GM18870 (cell line): ENCODE measurements around the gene ZNF451.
"Not testable (repeated sequence)": the region's sequence is repeated elsewhere in the genome, so short reads cannot be mapped to it uniquely, and the experiment has no call there.

Source experiments
- ATAC-seq: cut with Tn5 transposase; IDR thresholded peaks from one replicate; pipeline ENCODE4 v1.9.1; 2021; ENCODE audit warnings: moderate library complexity; ENCODE audit not compliant: unreplicated experiment

ZNF451 gene

DNA sequence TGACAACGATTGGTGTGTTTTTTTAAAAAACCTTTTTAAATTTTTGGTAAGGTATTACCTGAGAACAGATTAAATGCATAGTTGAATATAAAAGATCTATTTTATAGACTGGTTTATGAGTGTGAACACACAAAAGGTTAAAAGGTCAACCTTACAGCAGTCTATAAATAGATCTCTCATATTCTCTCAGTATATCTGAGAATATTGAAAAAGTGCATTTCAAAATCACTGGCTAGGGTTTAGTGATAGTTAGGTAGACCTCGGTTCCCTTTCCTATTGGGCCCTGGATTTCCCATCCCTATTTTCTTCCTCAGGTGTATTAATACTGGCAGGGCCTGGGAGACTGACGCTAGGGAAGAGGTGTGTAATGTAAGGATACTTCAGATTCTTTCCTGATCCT lies 723 bp upstream of the ZNF451 start:
- no peak for ATAC-seq

DNA sequence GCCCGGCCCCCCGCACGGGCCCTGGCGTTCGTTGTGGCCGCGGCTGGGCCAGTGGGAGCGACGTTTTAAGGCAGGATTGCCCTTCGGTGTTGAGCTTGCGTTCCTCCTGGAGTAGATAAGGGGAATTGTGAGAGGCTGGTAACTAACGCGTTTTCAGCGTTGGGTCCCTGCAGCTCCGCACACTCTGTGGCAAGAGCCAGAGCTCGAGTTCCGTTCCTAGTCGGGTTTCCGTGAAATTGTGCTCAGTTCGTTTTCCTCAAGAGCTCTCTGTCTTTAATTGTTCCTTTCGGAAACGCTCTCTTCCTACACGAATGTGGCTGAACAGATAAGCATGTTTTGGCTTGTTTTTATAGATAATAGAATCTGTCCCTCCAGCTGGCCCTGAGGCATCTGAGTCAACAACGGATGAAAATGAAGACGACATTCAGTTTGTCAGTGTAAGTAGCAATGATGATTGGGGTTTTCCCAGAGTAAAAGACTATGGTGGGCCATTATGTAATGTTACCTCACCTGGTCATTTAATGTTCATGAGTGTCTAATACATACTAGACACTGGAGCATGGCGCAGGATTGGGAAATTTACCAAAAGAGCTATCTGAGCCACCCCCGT lies 575 bp downstream of the ZNF451 start:
- ATAC-seq: peak; percentile 6

DNA sequence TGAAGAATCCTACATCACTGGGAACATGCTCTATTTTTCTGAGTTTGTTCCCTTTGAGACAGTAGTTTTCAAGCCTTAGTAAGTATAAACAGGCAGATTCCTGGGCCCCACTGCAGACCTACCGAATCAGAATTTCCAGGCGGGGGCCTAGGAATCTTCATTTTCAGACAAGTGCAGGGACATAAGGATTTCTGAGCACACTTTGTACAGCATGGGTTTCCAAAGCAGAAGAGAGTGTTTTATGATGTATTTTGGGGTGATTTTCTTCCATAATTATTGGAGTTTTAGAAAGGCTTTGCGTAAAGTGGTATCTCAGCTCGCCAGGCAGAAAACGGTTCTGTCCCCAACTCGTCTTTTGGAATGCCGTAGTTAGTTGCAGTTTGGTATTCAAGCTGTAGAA lies 1.4 kb downstream of the ZNF451 start:
- ATAC-seq: not testable (repeated sequence)

DNA sequence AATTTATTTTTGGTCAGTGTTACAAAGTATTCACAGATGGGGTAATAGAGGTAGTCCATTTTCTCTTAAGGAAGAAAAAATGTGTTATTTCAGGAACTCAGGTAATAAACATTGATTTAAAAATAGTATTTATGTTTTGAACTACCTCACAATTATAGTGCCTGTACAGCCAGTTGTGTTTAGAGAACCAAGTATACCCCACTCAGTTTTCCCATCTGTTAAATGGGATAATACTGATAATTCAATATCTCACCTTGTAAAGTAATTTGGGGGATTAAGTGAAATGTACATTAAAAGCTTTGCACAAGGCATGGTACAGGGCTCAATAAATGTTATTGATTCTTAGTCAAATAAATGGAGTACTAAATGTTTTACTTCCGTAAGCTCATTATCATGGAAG lies 4.7 kb downstream of the ZNF451 start:
- no peak for ATAC-seq

DNA sequence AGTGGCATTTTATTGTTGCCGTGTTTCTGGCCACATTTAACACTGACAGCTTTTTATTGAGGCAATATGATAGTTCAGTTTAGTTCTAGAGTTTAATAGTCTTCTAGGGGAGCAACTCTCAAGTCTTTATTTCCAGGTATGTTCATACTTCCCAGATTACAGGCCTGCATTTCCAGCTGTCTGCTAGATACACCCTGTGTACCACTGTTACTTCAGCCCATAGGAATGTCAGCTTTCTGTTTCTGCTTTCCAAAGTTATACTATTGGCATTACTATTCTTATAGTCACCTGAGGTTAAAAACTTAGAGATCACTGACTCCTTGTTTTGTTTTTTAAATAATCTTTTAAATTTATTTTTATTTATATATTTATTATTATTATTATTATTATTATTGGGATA lies 7.6 kb downstream of the ZNF451 start:
- ATAC-seq: no peak

DNA sequence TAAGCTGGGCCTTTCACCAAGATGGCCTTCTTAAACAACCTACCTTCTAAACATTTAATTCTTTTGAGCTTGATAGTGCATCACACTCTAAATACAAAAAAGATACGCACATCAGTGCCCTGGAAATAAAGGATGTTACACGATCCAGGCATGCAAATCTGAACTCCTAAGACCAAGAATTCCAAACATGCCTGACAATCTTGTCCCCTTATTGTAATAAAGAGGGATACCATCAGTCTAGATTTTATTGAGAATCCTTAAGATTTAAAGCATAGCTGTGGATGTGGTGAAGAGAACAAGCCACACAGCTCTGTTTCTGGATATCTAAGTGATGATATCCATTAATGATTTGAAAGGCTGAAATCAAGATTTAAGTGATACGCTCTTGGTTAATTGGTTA lies 13.0 kb downstream of the ZNF451 start:
- no peak for ATAC-seq

DNA sequence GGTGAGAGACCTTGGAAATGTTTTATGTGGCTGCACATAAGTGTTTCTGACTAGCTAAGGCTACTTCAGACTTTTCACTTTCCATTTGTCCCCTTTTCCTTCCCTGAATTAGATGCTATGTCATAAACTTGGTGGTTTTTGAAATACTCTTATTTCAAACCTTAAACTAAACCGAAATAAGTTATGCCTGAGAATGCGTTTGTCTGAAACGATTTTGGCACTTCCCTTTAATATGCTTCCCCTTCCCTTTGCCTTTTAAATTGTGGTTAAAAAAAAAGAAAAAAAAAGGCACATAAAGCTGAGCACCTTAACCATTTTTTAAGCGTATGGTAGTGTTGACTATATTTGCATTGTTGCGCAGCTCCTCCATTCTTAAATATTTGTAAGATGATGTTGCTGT lies 14.3 kb downstream of the ZNF451 start:
- ATAC-seq: no peak

DNA sequence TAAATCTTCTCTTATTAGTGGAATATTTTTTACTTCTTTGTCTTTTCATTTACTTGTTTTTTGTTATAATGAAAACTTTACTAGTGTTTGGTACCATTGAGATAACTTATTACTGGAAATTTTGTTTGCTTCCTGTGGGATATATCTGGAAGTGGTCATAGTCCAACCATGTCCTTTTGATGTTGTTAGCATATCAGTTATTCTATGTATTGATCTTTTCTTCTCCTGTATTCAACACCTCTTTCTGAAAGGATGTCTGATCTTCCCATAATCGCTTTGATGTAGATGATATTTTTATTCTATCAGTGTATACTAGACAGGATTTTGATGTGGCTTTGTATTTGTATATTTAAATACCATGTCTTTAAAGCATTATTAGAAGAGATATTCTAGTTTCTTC lies 17.0 kb downstream of the ZNF451 start:
- no peak for ATAC-seq

DNA sequence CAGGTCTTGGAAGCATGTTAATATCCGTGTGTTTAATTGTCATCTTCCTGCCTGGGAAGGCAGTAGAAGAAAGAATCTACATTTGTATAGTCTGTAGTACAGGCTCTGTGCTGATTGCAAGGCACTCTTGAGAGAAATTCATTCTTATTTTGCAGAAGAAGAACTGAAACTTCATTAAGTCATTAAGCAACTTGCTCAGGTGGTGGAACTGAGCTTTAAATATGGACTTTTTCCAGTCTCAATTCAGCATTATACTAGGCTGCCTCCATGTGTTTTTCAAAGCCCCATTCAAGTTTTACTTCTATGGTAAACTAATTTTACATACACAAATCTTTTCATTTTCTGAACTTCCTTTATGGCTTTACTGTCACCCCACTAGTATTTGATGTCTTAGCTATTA lies 18.7 kb downstream of the ZNF451 start:
- peak; percentile 84 for ATAC-seq

DNA sequence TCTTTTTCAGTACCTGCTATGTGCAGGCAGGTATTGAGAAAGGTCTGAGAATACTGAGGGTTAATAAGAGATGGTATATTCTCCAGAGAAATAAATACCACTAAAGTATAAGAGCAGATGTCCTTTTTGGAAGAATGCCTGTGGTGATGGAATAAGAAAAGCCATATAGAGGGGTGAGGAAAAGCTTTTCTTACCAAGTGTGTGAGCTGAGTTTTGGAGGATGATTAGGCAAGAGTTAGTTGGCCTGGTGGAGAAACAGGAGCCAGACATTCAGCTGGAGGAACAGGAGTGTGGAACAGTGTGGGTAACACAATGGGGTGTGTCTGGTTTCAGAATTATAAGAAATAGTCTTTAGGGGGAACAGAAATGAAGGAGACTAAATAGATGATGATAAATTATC lies 19.9 kb downstream of the ZNF451 start:
- no peak for ATAC-seq

DNA sequence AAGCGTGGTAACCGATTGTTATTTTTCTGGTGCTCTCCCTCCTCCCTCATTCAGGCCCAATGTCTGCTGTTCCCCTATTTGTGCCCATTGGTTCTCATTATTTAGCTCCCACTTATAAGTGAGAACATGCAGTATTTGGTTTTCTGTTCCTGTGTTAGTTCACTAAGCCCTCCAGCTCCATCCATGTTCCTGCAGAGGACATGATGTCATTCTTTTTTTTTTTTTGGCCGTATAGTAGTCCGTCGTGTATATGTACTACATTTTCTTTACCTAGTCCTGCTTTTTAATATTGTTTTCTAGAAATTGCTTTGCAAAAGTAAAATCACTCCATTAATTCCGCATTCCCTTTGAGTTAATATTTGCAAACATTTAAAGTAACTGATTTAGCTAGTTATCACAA lies 23.1 kb downstream of the ZNF451 start:
- ATAC-seq: no peak

DNA sequence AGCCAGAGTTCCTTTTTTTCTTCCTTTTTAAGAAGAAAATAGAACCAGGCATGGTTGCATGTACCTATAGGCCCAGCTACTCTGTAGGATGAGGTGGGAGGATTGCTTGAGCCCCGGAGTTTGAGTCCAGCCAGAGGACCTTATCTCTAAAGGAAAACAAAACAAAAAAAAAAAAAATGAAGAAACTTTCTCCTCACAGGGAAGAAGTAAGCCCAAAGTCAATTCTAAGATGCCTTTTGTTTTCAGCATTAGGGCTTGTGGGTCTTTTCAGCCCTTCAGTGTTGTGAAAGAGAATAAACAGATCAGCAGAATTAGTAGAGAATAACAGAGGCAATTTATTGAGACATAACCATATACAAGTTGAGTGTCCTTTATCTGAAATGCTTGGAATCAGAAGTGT lies 26.8 kb downstream of the ZNF451 start:
- no peak for ATAC-seq

DNA sequence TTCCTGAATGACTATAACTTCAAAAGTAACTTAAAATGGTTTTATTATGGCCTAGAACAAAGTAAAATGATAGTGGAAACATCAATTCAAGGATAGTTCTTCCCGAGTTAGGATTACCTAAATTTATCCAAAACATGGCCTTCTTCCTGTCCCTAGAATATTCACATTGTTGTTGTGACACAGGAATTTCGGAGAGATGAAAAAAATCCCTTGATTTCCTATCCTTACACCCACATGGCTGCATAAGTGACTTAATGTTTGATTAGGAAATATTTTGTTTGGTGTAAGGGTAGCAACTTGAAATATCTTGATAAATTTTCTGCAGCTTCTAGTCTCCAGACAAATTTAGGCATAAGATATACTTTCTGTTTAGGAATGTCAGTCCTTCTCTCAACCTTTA lies 27.8 kb downstream of the ZNF451 start:
- no peak for ATAC-seq

DNA sequence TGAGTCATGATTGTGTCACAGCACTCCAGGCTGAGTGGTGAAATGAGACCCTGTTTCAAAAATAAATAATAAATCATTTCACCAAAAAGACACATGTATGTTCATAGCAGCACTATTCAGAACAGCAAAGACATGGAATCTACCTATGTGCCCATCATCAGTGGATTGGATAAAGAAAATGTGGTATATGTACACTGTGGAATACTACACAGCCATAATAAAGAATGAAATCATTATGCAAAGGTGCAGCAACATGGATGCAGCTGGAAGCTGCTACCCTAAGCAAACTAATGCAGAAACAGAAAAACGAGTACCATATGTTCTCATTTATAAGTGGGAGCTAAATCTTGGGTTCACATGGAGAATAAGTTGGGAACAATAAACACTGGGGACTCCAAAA lies 33.1 kb downstream of the ZNF451 start:
- no peak for ATAC-seq

DNA sequence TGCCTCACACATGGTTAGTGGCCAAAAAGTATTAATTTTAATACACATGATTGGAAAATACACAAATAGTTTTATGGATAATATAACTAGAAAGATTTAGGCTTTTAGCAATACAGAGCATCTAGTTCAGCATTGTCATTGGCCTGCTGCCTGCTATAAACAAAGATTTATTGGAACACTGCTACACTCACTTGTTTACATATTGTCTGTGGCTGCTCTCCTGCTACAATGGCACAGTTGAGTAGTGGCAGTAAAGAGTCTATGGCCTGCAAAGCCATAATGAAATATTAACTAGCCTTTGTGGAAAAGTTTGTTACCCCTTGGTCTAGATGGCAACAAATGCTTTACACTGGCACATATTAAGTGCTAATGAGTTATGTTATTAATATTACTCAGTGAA lies 37.8 kb downstream of the ZNF451 start:
- ATAC-seq: no peak

DNA sequence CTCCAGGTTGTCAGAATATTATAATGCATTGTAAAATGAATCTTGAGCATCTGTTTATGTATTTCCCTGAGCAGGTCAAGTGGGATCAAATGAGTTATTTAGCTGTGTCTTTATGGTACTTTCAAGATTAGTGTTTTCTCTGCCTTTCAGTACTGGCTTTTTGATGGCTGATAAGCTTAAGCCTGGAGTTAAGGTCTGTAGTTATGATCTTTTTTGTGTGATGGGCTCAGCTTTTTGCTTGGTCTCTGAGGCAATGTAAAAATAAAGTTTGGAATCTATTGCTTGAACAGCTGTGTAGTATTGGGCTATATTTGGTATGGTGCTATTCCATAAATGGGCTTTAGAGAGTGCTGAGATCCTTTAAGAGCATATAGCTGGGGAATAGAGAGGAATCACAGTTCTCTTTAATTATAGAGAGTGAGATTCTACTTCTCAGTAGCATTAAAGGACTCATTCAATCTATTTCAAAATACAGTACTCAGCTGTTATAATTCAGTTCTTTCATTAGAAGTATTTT lies 40.7 kb downstream of the ZNF451 start:
- no peak for ATAC-seq

DNA sequence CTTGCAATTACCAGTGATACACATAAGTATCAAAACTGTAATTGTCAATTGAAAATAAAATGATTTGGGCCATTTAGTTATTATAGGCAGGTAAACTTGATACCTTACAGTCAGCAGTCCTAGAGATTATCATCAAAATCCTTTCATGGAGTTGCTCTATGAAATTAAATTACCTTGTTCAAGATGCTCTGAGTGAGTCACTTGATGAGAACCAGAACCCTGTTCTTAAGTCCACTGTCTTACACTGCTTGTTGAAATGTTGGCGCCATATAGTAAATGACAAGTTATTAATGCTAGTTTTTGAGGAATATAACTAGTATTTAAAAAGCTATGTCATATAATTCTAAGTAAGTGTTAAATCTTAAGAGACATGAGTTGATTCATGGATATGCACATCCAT lies 45.0 kb downstream of the ZNF451 start:
- no peak for ATAC-seq

DNA sequence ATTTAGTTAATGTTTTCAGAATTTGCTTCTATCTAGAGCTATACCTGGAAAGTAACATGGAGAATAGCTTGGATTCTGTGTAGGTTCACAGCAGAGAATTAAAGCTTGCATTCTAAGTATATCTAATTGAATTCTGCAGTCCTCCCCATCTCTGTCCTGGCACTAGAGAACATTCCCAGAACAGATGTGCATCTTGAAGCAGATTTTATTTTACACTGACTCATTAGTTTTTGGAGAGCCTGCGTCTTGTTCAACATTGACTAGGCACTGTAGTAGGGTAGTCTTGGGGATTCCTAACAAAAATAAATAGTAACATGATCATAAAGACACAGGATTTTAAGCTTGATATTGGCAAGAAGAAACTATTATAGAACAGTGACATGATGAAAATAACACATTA lies 45.9 kb downstream of the ZNF451 start:
- no peak for ATAC-seq

DNA sequence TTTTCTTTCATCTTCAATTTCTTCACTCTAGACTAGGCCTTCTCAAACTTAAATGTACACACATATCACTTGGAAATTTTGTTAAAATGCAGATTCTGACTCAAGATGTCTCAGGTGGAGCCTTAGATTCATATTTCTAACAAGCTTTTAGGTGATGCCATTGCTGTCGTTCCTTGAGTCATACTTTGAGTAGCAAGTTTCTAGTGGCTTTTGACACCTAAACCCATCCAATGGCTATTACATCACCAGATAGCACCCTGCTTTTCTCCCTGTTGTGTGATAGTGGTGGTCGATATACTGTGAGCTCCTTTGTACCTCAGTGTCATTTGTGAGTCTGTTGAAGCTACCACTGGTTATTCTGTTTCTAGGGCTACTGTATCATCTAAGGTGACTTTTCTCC lies 47.4 kb downstream of the ZNF451 start:
- no peak for ATAC-seq

DNA sequence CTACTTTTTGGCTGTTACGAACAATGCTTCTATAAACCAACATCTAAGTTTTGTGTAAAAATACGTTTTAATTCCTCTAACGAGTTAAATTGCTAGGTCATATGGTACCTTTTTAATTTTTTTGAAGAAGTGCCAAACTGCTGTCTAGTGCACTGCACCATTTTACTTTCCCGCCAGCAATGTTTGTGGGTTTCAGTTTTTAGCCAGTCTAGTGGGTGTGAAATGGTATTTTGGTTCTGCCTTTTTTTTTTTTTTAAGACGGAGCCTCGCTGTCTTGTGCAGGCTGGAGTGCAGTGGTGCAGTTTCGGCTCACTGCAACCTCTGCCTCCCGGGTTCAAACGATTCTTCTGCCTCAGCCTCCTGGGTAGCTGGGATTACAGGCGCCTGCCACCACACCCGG lies 48.0 kb downstream of the ZNF451 start:
- no peak for ATAC-seq

DNA sequence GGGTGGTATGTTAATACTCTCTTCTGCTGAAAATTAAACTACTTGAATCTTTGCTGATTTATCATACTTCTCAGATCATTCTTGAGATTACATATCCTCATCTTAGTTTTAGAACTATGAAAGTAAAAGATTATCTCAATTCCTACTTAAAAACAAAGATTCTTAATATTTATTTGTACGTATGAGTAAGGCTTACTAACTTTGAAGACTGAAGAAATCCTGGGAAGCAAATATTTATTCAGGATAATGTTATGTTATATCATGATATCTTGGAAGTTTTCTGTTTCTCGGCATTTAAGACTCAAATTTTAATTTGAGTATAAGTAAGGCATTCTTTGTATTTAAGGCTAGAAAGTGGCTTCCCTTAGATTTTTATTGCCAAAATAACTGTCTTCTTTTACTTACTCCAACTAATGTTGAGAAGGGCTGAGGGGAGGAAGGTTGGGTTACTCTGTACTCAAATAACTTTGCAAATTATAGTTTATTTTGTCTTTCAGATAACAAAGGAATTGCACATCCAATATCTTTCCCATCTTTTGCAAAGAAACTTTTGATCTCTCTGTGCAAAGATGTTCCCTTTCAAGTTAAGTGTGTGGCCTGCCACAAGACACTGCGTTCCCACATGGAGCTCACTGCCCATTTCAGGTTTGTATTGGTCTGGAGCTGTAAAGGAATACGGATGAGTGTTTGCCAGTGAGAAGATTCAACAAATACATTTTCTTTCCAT lies 51.6 kb downstream of the ZNF451 start:
- no peak for ATAC-seq

DNA sequence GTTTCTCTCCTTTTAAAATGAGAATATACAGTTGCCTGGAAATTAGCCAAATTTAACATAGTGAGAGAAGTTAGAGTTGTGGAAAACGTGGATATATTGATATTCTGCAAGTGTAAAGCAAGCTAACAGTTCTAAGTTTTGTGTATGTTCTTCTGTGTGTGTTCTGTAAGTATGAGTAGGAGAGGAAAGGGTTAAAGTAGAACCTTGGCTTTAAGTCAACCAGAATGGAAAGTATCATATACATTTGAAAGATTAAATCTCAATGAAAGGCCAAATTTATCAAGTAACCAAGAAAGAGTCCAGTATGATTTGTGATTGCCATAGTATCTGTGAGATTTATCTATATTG lies 52.2 kb downstream of the ZNF451 start:
- ATAC-seq: no peak

DNA sequence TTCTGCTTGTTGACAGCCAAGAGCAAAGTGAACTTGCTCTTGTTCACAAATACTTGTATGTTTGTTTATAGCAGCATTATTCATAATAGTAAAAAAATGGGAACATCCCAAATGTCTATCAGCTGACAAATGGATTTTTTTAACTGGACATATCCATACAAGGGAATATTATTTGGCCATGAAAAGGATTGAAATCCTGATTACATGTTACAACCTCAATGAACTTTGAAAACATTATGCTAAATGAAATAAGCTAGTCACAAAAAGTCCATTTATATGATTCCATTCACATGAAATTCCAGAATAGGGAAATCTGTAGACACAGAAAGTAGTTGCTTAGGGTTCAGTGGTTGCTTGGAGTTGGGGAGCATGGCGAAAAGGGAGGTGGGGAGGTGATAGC lies 53.7 kb downstream of the ZNF451 start:
- no peak for ATAC-seq
